ENCODE measurements around the gene SEMA4B. TPM values are rescaled to one million over a fixed set of nuclear protein-coding genes. Genes with fewer than 3 reads are reported as not detected.
"Not testable (repeated sequence)": the region's sequence is repeated elsewhere in the genome, so short reads cannot be mapped to it uniquely, and the experiment has no call there.

The SEMA4B gene
- total RNA-seq, 1 donor from 2014 or later, result 18.9 TPM

GRCh38 chr15:90167121-90167520 lies 34.0 kb upstream of the SEMA4B start:
- H3K9me3 Mint-ChIP-seq, result no peaks in the 10 kb centered on the region

GRCh38 chr15:90171623-90172022 lies 29.5 kb upstream of the SEMA4B start:
- peaks cover 2% of the 10 kb centered on the region for H3K4me1 Mint-ChIP-seq
- no peaks in the 10 kb centered on the region for H3K9me3 Mint-ChIP-seq
- no peak for DNase-seq
- H3K36me3 Mint-ChIP-seq (ENCODE audit: low read depth), result no peaks in the 10 kb centered on the region
- no peaks in the 10 kb centered on the region for H3K27me3 Mint-ChIP-seq
- H3K27ac Mint-ChIP-seq, result no peak overlapping the region
- H3K4me3 Mint-ChIP-seq, result no peak overlapping the region
- intact Hi-C loops (cut with micrococcal nuclease), result no loop called here

More at GRCh38 chr15:90167121-90167520, 34.0 kb upstream of the SEMA4B start:
- Mint-ChIP-seq H3K27me3 (peaks cover 4% of the 10 kb centered on the region), H3K4me1 (peaks cover 24% of the 10 kb centered on the region), H3K4me3 (no peak overlapping the region), H3K36me3 (ENCODE audit: low read depth) (no peaks in the 10 kb centered on the region), H3K27ac (no peak overlapping the region)
- no peak for DNase-seq
- intact Hi-C loops (cut with micrococcal nuclease), result no loop called here

- H3K36me3 Mint-ChIP-seq (ENCODE audit: low read depth), result no peaks in the 10 kb centered on the region
These were observed 27.8 kb upstream of the SEMA4B start for GRCh38 chr15:90173372-90173771.

GRCh38 chr15:90174140-90174875 lies 26.8 kb upstream of the SEMA4B start:
- Mint-ChIP-seq H3K36me3 (ENCODE audit: low read depth) (no peaks in the 10 kb centered on the region), H3K27me3 (peaks cover 3% of the 10 kb centered on the region), H3K9me3 (no peaks in the 10 kb centered on the region), H3K4me3 (no peak overlapping the region), H3K27ac (no peak overlapping the region), H3K4me1 (peaks cover 10% of the 10 kb centered on the region)
- intact Hi-C loops (cut with micrococcal nuclease), result no loop called here
- no peak for DNase-seq

More at GRCh38 chr15:90173372-90173771, 27.8 kb upstream of the SEMA4B start:
- DNase-seq, result no peak
- H3K4me3 Mint-ChIP-seq, result no peak overlapping the region
- H3K27me3 Mint-ChIP-seq, result no peaks in the 10 kb centered on the region
- H3K4me1 Mint-ChIP-seq, result peaks cover 1% of the 10 kb centered on the region
- no peak overlapping the region for H3K27ac Mint-ChIP-seq
- no peaks in the 10 kb centered on the region for H3K9me3 Mint-ChIP-seq
- intact Hi-C loops (cut with micrococcal nuclease), result no loop called here

DNA sequence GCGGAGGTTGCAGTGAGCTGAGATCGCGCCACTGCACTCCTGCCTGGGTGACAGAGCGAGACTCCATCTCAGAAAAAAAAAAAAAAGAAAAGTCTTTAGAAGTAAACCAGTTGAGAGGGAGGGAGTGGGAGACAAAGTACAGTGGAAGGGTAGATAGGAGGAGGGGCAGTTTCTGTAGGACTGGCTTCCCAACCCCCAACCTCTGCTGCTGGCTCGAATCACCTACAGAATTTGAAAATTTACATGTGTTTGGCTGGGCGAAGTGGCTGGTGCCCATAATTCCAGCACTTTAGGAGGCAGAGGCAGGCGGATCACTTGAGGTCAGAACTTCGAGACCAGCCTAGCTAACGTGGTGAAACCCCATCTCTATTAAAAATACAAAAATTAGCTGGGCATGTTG lies 24.1 kb upstream of the SEMA4B start:
- intact Hi-C loops (cut with micrococcal nuclease), result no loop called here
- no peak for DNase-seq
- H3K27ac Mint-ChIP-seq, result no peak overlapping the region
- H3K36me3 Mint-ChIP-seq (ENCODE audit: low read depth), result no peaks in the 10 kb centered on the region
- no peak overlapping the region for H3K4me3 Mint-ChIP-seq
- peaks cover 7% of the 10 kb centered on the region for H3K27me3 Mint-ChIP-seq
- no peaks in the 10 kb centered on the region for H3K9me3 Mint-ChIP-seq
- H3K4me1 Mint-ChIP-seq, result peaks cover 12% of the 10 kb centered on the region

- Mint-ChIP-seq H3K36me3 (ENCODE audit: low read depth) (no peaks in the 10 kb centered on the region), H3K4me1 (peaks cover 13% of the 10 kb centered on the region), H3K27me3 (peaks cover 7% of the 10 kb centered on the region), H3K9me3 (no peaks in the 10 kb centered on the region), H3K27ac (peak overlapping the region; percentile 14), H3K4me3 (no peak overlapping the region)
- DNase-seq, result no peak
- intact Hi-C loops (cut with micrococcal nuclease), result no loop called here
These were observed 22.4 kb upstream of the SEMA4B start for GRCh38 chr15:90178468-90179435.

DNA sequence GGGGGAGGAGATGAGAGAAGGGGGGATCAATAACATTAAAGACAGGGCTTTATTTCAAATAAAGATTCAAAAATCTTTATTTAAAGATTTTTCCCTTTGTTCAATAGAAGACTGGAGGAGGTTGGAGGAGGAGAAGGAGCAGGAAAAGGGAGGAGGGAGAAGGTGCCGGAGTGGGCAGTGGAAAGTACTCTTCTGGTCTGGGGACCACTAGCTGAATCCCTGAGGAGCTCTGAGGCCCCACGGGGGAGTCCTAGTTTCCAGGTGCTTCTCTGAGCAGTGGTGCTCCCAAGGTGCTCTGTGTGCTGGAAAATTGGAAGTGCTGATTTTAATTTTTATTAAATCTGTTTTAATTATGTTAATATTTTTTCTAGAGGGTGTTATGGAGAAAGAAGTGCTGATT lies 19.4 kb upstream of the SEMA4B start:
- intact Hi-C loops (cut with micrococcal nuclease), result no loop called here
- DNase-seq, result no peak
- peaks cover 25% of the 10 kb centered on the region for H3K4me1 Mint-ChIP-seq
- peaks cover 7% of the 10 kb centered on the region for H3K27me3 Mint-ChIP-seq
- H3K27ac Mint-ChIP-seq, result no peak overlapping the region
- H3K4me3 Mint-ChIP-seq, result no peak overlapping the region
- peaks cover 4% of the 10 kb centered on the region for H3K36me3 Mint-ChIP-seq (ENCODE audit: low read depth)
- no peaks in the 10 kb centered on the region for H3K9me3 Mint-ChIP-seq

- Mint-ChIP-seq H3K36me3 (ENCODE audit: low read depth) (peaks cover 7% of the 10 kb centered on the region), H3K9me3 (no peaks in the 10 kb centered on the region), H3K27ac (peak overlapping the region; percentile 85), H3K4me1 (peaks cover 27% of the 10 kb centered on the region), H3K4me3 (peak overlapping the region; percentile 94), H3K27me3 (peaks cover 4% of the 10 kb centered on the region)
- peak; percentile 78 for DNase-seq
- intact Hi-C loops (cut with micrococcal nuclease), result loop anchor here (2.0 kb wide), 1 partner anchor 17 kb away; the partner anchor contains the start of gene SEMA4B
These were observed 16.9 kb upstream of the SEMA4B start for GRCh38 chr15:90184119-90184785.

DNA sequence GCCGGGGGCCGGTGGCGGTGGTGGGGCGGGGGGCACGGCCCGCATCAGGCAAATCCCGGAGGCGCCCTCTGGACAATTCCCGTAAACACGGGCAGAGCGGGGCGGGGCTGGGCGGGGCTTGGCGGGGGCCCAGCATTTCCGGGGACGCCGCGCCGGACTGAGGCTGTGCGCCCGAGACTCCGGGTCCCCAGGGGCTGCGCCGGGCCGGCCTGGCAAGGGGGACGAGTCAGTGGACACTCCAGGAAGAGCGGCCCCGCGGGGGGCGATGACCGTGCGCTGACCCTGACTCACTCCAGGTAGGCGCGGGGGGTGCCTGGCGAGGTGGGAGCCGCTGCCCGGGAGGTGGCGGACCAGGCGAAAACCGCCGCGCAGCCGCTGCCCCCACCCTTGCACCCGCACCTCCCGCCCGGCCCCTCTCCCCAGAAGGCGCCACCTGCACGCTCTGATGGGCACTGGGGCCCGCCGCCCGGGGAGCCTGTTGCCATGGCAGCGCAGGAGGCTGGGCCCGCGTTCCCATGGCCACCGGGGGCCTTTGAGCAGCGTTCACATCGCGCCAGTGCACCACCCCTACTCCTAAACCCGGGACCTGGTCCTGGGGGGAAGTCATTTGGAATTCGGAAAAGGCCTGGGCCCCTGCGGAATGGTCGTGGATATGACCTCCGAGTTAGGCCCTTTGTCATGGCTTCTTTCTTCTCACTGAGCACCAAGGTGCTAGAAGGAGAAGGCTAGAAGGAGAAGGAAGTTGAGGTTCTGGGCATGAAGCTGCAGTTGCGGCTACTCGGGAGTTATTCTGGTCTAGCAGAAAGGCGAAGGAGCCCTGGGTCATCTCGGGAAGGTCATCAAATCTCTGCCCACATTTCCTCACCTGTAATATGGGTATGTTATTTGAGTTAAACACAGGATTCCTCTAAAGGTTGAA lies 16.1 kb upstream of the SEMA4B start:
- H3K9me3 Mint-ChIP-seq, result no peaks in the 10 kb centered on the region
- H3K27ac Mint-ChIP-seq, result peak overlapping the region; percentile 85
- peaks cover 26% of the 10 kb centered on the region for H3K4me1 Mint-ChIP-seq
- peaks cover 2% of the 10 kb centered on the region for H3K27me3 Mint-ChIP-seq
- H3K36me3 Mint-ChIP-seq (ENCODE audit: low read depth), result peaks cover 7% of the 10 kb centered on the region
- intact Hi-C loops (cut with micrococcal nuclease), result loop anchor here (2.0 kb wide), 1 partner anchor 16 kb away; the partner anchor contains the start of gene SEMA4B
- DNase-seq, result peak; percentile 91
- peak overlapping the region; percentile 94 for H3K4me3 Mint-ChIP-seq

- no peak for DNase-seq
- Mint-ChIP-seq H3K27ac (peak overlapping the region; percentile 4), H3K36me3 (ENCODE audit: low read depth) (peaks cover 7% of the 10 kb centered on the region), H3K27me3 (no peaks in the 10 kb centered on the region), H3K4me1 (peaks cover 41% of the 10 kb centered on the region), H3K9me3 (no peaks in the 10 kb centered on the region), H3K4me3 (no peak overlapping the region)
- intact Hi-C loops (cut with micrococcal nuclease), result no loop called here
These were observed 13.8 kb upstream of the SEMA4B start for GRCh38 chr15:90187257-90187868.

DNA sequence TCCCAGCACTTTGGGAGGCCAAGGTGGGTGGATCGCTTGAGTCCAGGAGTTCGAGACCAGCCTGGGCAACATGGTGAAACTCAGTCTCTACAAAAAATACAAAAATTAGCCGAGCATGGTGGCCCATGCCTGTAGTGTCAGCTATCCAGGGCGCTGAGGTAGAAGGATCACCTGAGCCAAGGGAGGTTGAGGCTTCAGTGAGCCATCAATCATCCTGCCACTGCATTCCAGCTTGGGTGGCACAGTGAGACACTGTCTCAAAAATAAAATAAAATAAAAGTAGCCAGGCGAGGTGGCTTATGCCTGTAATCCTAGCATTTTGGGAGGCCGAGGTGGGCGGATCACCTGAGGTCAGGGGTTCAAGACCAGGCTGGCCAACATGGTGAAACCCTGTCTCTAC lies 13.1 kb upstream of the SEMA4B start:
- H3K27ac Mint-ChIP-seq; H3K36me3 Mint-ChIP-seq (ENCODE audit: low read depth); DNase-seq; intact Hi-C loops (cut with micrococcal nuclease); H3K27me3 Mint-ChIP-seq; H3K9me3 Mint-ChIP-seq; H3K4me3 Mint-ChIP-seq: not testable (repeated sequence)
- H3K4me1 Mint-ChIP-seq, result peaks cover 47% of the 10 kb centered on the region

- H3K4me1 Mint-ChIP-seq, result peaks cover 47% of the 10 kb centered on the region
- intact Hi-C loops (cut with micrococcal nuclease), result no loop called here
- H3K36me3 Mint-ChIP-seq (ENCODE audit: low read depth), result peaks cover 9% of the 10 kb centered on the region
- DNase-seq, result no peak
- H3K4me3 Mint-ChIP-seq, result no peak overlapping the region
- H3K27ac Mint-ChIP-seq, result no peak overlapping the region
- H3K27me3 Mint-ChIP-seq, result no peaks in the 10 kb centered on the region
- H3K9me3 Mint-ChIP-seq, result no peaks in the 10 kb centered on the region
These were observed 12.0 kb upstream of the SEMA4B start for GRCh38 chr15:90188914-90189748.
